HepG2 (cell line): Measurements from ENCODE around the gene TTLL10. TPM values are rescaled to one million over a fixed set of nuclear protein-coding genes. Genes with fewer than 3 reads are reported as not detected.
A peak's percentile ranks its signal among the peaks of the same experiment; 100 is the strongest.
"Not testable (repeated sequence)": the region's sequence is repeated elsewhere in the genome, so short reads cannot be mapped to it uniquely, and the experiment has no call there.

Source experiments
- ATAC-seq: fragments of 200-7000 bp; cut with Tn5 transposase; 3 replicates; pipeline ENCODE4 v1.9.1; 2020; ENCODE audit warnings: mild to moderate bottlenecking, moderate library complexity
- BruUV-seq: library from RNA; stranded (reverse); fragments of 400-500 nt; replicated peaks from 2 replicates; lab custom pipeline; 2021; lab: Mats Ljungman, UMichigan
- CTCF ChIA-PET: fragments of 300-600 bp; formaldehyde crosslinking; extraction: SDS; loops from one replicate; lab custom pipeline; 2021; ENCODE audit warnings: low total read pairs, inconsistent platforms, low intra/inter-chr PET ratio; lab: Yijun Ruan, JAX
- POLR2A ChIA-PET: fragments of 350-600 bp; sonication (Branson Sonifier 250); formaldehyde crosslinking; loops from one replicate; lab custom pipeline; 2020; ENCODE audit warnings: antibody characterized with exemption, inconsistent platforms; lab: Yijun Ruan, JAX
- DNase-seq: peaks from one replicate; pipeline ENCODE4 v3.0.0-alpha.2; 2015; ENCODE audit warnings: low spot score
- FAIRE-seq: peaks from 3 replicates; lab custom pipeline; 2011; peaks lifted over from hg19 to GRCh38; lab: Jason Lieb, UNC
- H2AFZ ChIP-seq: one replicate; pipeline ENCODE4 v1.6.1; 2011; ENCODE audit warnings: low read length, inconsistent platforms
- H3K27ac ChIP-seq: fragments of 300-600 bp; 3 replicates; pipeline ENCODE4 v1.8.0; 2011; ENCODE audit warnings: mixed run types, mild to moderate bottlenecking, mixed read lengths, low read length, inconsistent platforms; ENCODE audit not compliant: insufficient read depth; ENCODE audit errors: extremely low read length
- H3K27me3 ChIP-seq, 2 experiments: fragments of 200-600 bp in 1 of 2; 2 replicates in 1 of 2; 3 replicates in 1 of 2; pipeline versions ENCODE4 v1.6.0 to v1.8.0; 2011; ENCODE audit warnings: low read length in 2 of 2, mild to moderate bottlenecking in 2 of 2, moderate library complexity in 2 of 2, inconsistent platforms in 1 of 2; ENCODE audit not compliant: insufficient read depth in 2 of 2, control insufficient read depth in 1 of 2
- H3K36me3 ChIP-seq, 2 experiments: fragments of 200-600 bp in 1 of 2; replicated peaks in 1 of 2; 2 replicates in 1 of 2; 3 replicates in 1 of 2; pipeline versions ENCODE4 v1.5.1 to v1.8.0; 2011; ENCODE audit warnings: low read length in 2 of 2, inconsistent platforms in 1 of 2; ENCODE audit not compliant: insufficient read depth in 2 of 2, control insufficient read depth in 1 of 2
- H3K4me1 ChIP-seq: 2 replicates; pipeline ENCODE4 v1.5.1; 2012; ENCODE audit warnings: low read length, inconsistent platforms; ENCODE audit not compliant: insufficient read depth
- H3K4me2 ChIP-seq: 2 replicates; pipeline ENCODE4 v1.6.0; 2011; ENCODE audit warnings: low read depth, low read length, inconsistent platforms
- H3K4me3 ChIP-seq, 3 experiments: fragments of 200-600 bp in 1 of 3; sonication (generic), shearing (Covaris generic) in 1 of 3; replicated peaks in 1 of 3; 2 replicates each; pipeline ENCODE4 v1.5.1; 2011 to 2016; ENCODE audit warnings: low read length in 3 of 3, inconsistent platforms in 2 of 3, low read depth in 2 of 3, mild to moderate bottlenecking in 2 of 3, control low read depth in 1 of 3, mixed read lengths in 1 of 3; ENCODE audit not compliant: insufficient read depth in 1 of 3
- H3K79me2 ChIP-seq: one replicate; pipeline ENCODE4 v1.6.1; 2011; ENCODE audit warnings: low read length, inconsistent platforms; ENCODE audit not compliant: insufficient read depth
- H3K9ac ChIP-seq: 2 replicates; pipeline ENCODE4 v1.6.0; 2011; ENCODE audit warnings: mild to moderate bottlenecking, low read depth, low read length, inconsistent platforms; ENCODE audit not compliant: insufficient read depth
- H3K9me3 ChIP-seq: 2 replicates; pipeline ENCODE4 v1.5.1; 2012; ENCODE audit warnings: mild to moderate bottlenecking, low read length
- H4K20me1 ChIP-seq: 2 replicates; pipeline ENCODE4 v1.6.0; 2011; ENCODE audit warnings: inconsistent platforms, mild to moderate bottlenecking, low read length, moderate library complexity; ENCODE audit not compliant: insufficient read depth
- MIER3 ChIP-seq: IDR thresholded peaks from 2 replicates; pipeline ENCODE4 v1.6.1; 2016; ENCODE audit warnings: missing compliant biosample characterization, borderline replicate concordance
- NR2F2 ChIP-seq: IDR thresholded peaks from 2 replicates; pipeline ENCODE4 v1.6.1; 2012; ENCODE audit warnings: low read depth, inconsistent platforms, borderline replicate concordance
- SIN3A ChIP-seq: IDR thresholded peaks from 2 replicates; pipeline ENCODE4 v1.6.1; 2011; ENCODE audit warnings: low read depth, mild to moderate bottlenecking, control low read depth, low read length, borderline replicate concordance
- SYNCRIP ChIP-seq: fragments of 200-400 bp; formaldehyde crosslinking; IDR thresholded peaks from 2 replicates; pipeline ENCODE4 v1.6.1; 2018; ENCODE audit warnings: mild to moderate bottlenecking, low read depth, low read length; ENCODE audit not compliant: insufficient read depth
- TCF7 ChIP-seq: sonication (generic); IDR thresholded peaks from 2 replicates; pipeline ENCODE4 v1.6.1; 2016; ENCODE audit warnings: antibody characterized with exemption, low read depth
- TEAD3 ChIP-seq: optimal IDR thresholded peaks from 2 replicates; pipeline ENCODE3; 2016; ENCODE audit warnings: borderline replicate concordance
- TMF1 ChIP-seq: sonication (generic); formaldehyde crosslinking; IDR thresholded peaks from 2 replicates; pipeline ENCODE4 v1.8.1; 2022; ENCODE audit warnings: low read depth, missing genetic modification reagents
- ZEB1 ChIP-seq: IDR thresholded peaks from 2 replicates; pipeline ENCODE4 v1.6.1; 2012; ENCODE audit warnings: mild to moderate bottlenecking, low read depth, inconsistent platforms; ENCODE audit not compliant: insufficient replicate concordance
- ZNF34 ChIP-seq: sonication (generic); formaldehyde crosslinking; IDR thresholded peaks from 2 replicates; pipeline ENCODE4 v1.4.0; 2020; ENCODE audit warnings: mild to moderate bottlenecking, missing genetic modification reagents, borderline replicate concordance
- ZNF354B ChIP-seq: sonication (generic); formaldehyde crosslinking; IDR thresholded peaks from 2 replicates; pipeline ENCODE4 v1.8.0; 2022; ENCODE audit warnings: mild to moderate bottlenecking, missing genetic modification reagents
- ZZZ3 ChIP-seq: sonication (generic); formaldehyde crosslinking; IDR thresholded peaks from 2 replicates; pipeline ENCODE4 v1.4.0; 2020; ENCODE audit warnings: missing genetic modification reagents, mild to moderate bottlenecking, borderline replicate concordance
- WGBS: methylation state at CpG from one replicate; pipeline ENCODE4 v1.1.6; 2017; ENCODE audit warnings: low lambda C conversion rate; 5-methylcytosine and 5-hydroxymethylcytosine counted together
- in situ Hi-C: cut with HindIII; loops from 2 replicates; pipeline ENCODE4 v1.10.0; 2017; ENCODE audit warnings: low pct_unique_long_range_greater_than_20kb; ENCODE audit not compliant: extremely low pct_ligation_motif_present
- intact Hi-C: fragments of 100-400 bp; cut with micrococcal nuclease; formaldehyde crosslinking; loops from one replicate; pipeline ENCODE4 v1.10.0; 2022; ENCODE audit not compliant: unreplicated experiment
- polyA plus RNA-seq, 8 experiments: library from polyadenylated mRNA; depleted of rRNA in 3 of 8; stranded (reverse) in 7 of 8; unstranded in 1 of 8; fragments of >200 nt; fragmentation: Illumina TruSeq in 4 of 8; extraction: Trizol in 4 of 8; gene quantifications; 2 replicates each; pipeline versions ENCODE4 v1.2.1 to v1.2.3, GENCODE V29; 2011 to 2016; ENCODE audit warnings: low read depth in 4 of 8, missing spikeins in 1 of 8, mixed read lengths in 1 of 8; ENCODE audit not compliant: insufficient read depth in 1 of 8
- total RNA-seq, 5 experiments: library from RNA; depleted of rRNA; stranded (reverse); fragments of >200 nt; fragmentation: Illumina TruSeq; extraction: Trizol; gene quantifications; 2 replicates each; pipeline ENCODE4 v1.2.3, GENCODE V29; 2016; ENCODE audit warnings: low read depth in 1 of 5

The TTLL10 gene
- total and polyA plus RNA-seq, 2 of the 13 experiments (the other 11 are each of a cell fraction or from before 2014, with no cell fraction given), result not detected

- no peak for TF ChIP-seq NR2F2
- no peak for TF ChIP-seq TCF7
These were observed 1.8 kb downstream of the TTLL10 start (continued) for GRCh38 chr1:1175221-1176062.

- TF ChIP-seq ZEB1, result peak; percentile 53
- intact Hi-C loops, result loop anchor here (10.0 kb wide), 1 partner anchor 59 kb away; the partner anchor contains the start of genes B3GALT6 and SDF4
- H3K27ac ChIP-seq, H3K9me3 ChIP-seq, H3K4me3 ChIP-seq, H3K9ac ChIP-seq, CTCF ChIA-PET, H3K4me2 ChIP-seq, H3K79me2 ChIP-seq, H4K20me1 ChIP-seq, BruUV-seq, POLR2A ChIA-PET, FAIRE-seq, H2AFZ ChIP-seq, ATAC-seq, DNase-seq, in situ Hi-C loops, H3K36me3 ChIP-seq: not testable (repeated sequence)
- WGBS, result 17% methylated on average over 19 of the region's 22 CpGs
- peaks cover 26% of the 10 kb centered on the region for H3K4me1 ChIP-seq
- peaks cover 36 to 88% of the 10 kb centered on the region in 2 experiments for H3K27me3 ChIP-seq
These were observed 2.5 kb downstream of the TTLL10 start for GRCh38 chr1:1176063-1176761.

DNA sequence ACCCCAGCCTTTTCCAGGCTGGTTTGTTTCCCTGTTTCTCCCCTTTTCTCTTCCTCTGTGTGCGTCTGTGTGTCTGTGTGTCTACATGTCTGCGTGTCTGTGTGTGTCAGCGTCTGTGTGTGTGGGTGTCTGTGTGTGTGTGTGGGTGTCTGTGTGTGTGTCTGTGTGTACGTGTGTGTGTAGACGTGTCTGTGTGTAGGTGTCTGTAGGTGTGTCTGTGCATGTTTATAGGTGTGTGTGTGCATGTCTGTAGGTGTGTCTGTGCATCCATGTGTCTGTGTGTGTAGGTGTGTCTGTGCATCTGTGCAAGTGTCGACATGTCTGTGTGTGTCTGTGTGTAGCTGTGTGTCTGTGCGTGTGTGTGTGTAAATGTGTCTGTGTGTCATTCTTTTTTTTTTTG, 3.3 kb downstream of the TTLL10 start:
- BruUV-seq, result no TSS peak
- no peak overlapping the region for H2AFZ ChIP-seq
- H4K20me1 ChIP-seq, result no peaks in the 10 kb centered on the region
- no peaks in the 10 kb centered on the region for H3K36me3 ChIP-seq
- intact Hi-C loops (loop anchor here (10.0 kb wide), 1 partner anchor 58 kb away; the partner anchor contains the start of genes B3GALT6 and SDF4), in situ Hi-C loops (no loop called here)
- no peak overlapping the region for H3K9ac ChIP-seq
- ChIA-PET POLR2A (no interaction called here), CTCF (no interaction called here)
- ATAC-seq (no peak), DNase-seq (no peak), FAIRE-seq (no peak)
- no peak overlapping the region for H3K4me2 ChIP-seq
- peaks cover 35 to 88% of the 10 kb centered on the region in 2 experiments for H3K27me3 ChIP-seq
- WGBS, result 15% methylated on average over 7 of the region's 7 CpGs
- no peaks in the 10 kb centered on the region for H3K79me2 ChIP-seq
- H3K9me3 ChIP-seq, result no peaks in the 10 kb centered on the region
- no peak overlapping the region for H3K4me3 ChIP-seq
- H3K4me1 ChIP-seq, result peaks cover 26% of the 10 kb centered on the region
- no peak overlapping the region for H3K27ac ChIP-seq
- no peak for TF ChIP-seq TEAD3
- TF ChIP-seq ZNF354B, result no peak
- no peak for TF ChIP-seq SYNCRIP
- TF ChIP-seq MIER3 (CRISPR knock-in tag), result no peak
- TF ChIP-seq SIN3A, result no peak
- TF ChIP-seq ZZZ3 (CRISPR knock-in tag), result no peak
- TF ChIP-seq TMF1 (CRISPR knock-in tag), result no peak
- TF ChIP-seq ZNF34, result no peak
